Measurements from ENCODE around the gene ZNF234. TPM values are rescaled to one million over a fixed set of nuclear protein-coding genes. Genes with fewer than 3 reads are reported as not detected.

The ZNF234 gene
- total RNA-seq (2021; ENCODE audit: unreplicated experiment) (3.4 TPM), Bru-seq, nascent RNA (percentile 46 among the genes with signal in this experiment), BruChase-seq, experiment 1, labeled RNA remaining after a 6-hour chase (percentile 43 among the genes with signal in this experiment), BruChase-seq, experiment 2, labeled RNA remaining after a 2-hour chase (percentile 53 among the genes with signal in this experiment)
- 0.80 and 1.9 TPM in 2 replicates for polyA plus RNA-seq (2012)
- long read RNA-seq, partial matches to known transcripts = 1 of 3 reads
- long read RNA-seq, other reads (novel, unspliced or antisense) = 1 of 3 reads

DNA sequence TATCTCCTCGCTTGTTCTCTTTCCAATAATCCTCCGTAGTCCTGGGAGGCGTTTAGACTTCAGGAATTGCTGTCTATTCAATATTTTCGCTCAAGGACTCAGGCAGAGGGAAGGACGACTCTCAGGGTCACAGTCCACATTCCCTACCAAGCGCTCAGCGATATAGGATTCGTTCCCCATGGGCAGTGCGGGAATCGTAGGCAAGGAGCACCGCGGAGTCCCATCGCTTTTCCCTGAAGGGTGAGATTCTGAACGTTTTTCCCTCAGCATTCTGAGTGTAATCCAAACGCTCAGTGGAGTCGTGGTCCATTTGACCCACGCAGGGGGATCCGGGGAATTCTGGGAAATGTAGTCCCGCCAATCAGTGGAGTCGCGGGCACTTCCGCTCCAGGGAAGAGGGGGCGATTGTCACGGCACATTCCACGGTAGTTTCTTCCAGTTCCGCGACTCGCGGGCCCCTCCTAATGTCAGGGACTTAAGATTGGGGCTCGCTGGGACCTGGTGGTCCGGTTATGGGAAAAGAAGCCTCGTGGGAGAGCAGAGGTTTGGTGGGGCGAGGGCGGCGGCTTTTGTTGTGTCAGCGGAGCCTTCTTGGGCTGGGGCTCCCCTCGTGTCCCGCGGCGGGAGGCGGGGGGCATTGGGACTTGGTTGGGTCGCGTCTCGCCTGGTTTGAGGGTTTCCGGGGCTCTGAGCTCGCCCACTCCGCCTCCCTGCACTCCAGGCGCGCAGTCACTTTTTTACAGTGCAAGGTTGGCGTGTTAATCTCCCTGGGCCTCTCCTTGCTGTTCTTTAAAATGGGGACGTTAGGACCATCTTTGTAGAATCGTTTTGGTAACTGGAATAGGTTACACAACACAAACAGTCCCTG lies at the start of gene ZNF234:
Gene ZNF234, plus strand, starts transcription at position 364 of the 868 bp plus-strand sequence. CDS start 3,079 bp downstream, outside the sequence.
- Histone ChIP-seq H4K20me1 (ENCODE audit: insufficient read depth) (no peaks in the 10 kb centered on the region), H3K4me3 (replicated peaks in 1 of 2; ENCODE audit: low read depth in 1 of 2, low read length in 2 of 2) (peak within 1 kb of the TSS; percentile 57 to 62), H3K4me1 (ENCODE audit: control insufficient read depth in 1 of 2, insufficient read depth in 2 of 2, low read length in 2 of 2) (peaks cover 0 to 9% of the 10 kb centered on the region in 2 experiments; a peak in 1 of 4 replicates), H3K9me2 (ENCODE audit: insufficient read depth) (no peaks in the 10 kb centered on the region), H3K9me3 (ENCODE audit: control insufficient read depth in 1 of 2, insufficient read depth in 1 of 2, low read depth in 1 of 2, low read length in 2 of 2) (no peaks in the 10 kb centered on the region), H3K36me3 (ENCODE audit: control insufficient read depth in 1 of 2, insufficient read depth in 2 of 2, low read length in 2 of 2) (no peaks in the 10 kb centered on the region; a peak in 1 of 4 replicates), H3K9ac (ENCODE audit: low read length) (peak within 1 kb of the TSS; percentile 52), H2AFZ (ENCODE audit: low read depth, low read length, poor library complexity, severe bottlenecking) (no peak within 1 kb of the TSS), H3K4me2 (ENCODE audit: low read length) (peak within 1 kb of the TSS; percentile 75), H3K27ac (ENCODE audit: low read depth, low read length) (peak within 1 kb of the TSS; percentile 33; the same call in 1 of the 2 replicates), H3K27me3 (ENCODE audit: insufficient read depth, low read length) (no peaks in the 10 kb centered on the region), H3K79me2 (ENCODE audit: insufficient read depth, low read length) (no peaks in the 10 kb centered on the region)
- RAD21 ChIA-PET (ENCODE audit: low non-redundant PET in 1 of 2, low total read pairs in 2 of 2, uncharacterized antibody in 2 of 2, unreplicated experiment in 2 of 2) = no interaction called here
- peak; percentile 33 for DNase-seq (ENCODE audit: low read depth, low spot score)
- TF ChIP-seq CEBPB (IDR thresholded peaks at IDR 0.05; ENCODE audit: low read depth) (no peak), POLR2AphosphoS5 (IDR thresholded peaks at IDR 0.05; ENCODE audit: low read depth, low read length) (peak; percentile 58), YY1 (IDR thresholded peaks at IDR 0.05; ENCODE audit: extremely low read depth, insufficient replicate concordance, low read depth, low read length) (no peak), POLR2A (IDR thresholded peaks at IDR 0.05; ENCODE audit: borderline replicate concordance, extremely low read depth, insufficient read depth, insufficient read length) (no peak), RAD21 (IDR thresholded peaks at IDR 0.05; ENCODE audit: low read depth) (no peak), ELF1 (IDR thresholded peaks at IDR 0.05; ENCODE audit: borderline replicate concordance, low read depth) (peak; percentile 64), EGR1 (IDR thresholded peaks at IDR 0.05; ENCODE audit: low read depth) (peak; percentile 82)
- TF ChIP-seq, protein P1, sequence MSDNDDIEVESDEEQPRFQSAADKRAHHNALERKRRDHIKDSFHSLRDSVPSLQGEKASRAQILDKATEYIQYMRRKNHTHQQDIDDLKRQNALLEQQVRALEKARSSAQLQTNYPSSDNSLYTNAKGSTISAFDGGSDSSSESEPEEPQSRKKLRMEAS (IDR thresholded peaks at IDR 0.05) = peak; percentile 50
- TF ChIP-seq, protein P2, sequence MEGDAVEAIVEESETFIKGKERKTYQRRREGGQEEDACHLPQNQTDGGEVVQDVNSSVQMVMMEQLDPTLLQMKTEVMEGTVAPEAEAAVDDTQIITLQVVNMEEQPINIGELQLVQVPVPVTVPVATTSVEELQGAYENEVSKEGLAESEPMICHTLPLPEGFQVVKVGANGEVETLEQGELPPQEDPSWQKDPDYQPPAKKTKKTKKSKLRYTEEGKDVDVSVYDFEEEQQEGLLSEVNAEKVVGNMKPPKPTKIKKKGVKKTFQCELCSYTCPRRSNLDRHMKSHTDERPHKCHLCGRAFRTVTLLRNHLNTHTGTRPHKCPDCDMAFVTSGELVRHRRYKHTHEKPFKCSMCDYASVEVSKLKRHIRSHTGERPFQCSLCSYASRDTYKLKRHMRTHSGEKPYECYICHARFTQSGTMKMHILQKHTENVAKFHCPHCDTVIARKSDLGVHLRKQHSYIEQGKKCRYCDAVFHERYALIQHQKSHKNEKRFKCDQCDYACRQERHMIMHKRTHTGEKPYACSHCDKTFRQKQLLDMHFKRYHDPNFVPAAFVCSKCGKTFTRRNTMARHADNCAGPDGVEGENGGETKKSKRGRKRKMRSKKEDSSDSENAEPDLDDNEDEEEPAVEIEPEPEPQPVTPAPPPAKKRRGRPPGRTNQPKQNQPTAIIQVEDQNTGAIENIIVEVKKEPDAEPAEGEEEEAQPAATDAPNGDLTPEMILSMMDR (IDR thresholded peaks at IDR 0.05 in 2 of 3, conservative IDR thresholded peaks at IDR 0.05 in 1 of 3; ENCODE audit: borderline replicate concordance in 1 of 3, insufficient read depth in 1 of 3, low read depth in 2 of 3, low read length in 2 of 3) = no peak
- TF ChIP-seq, protein P3, sequence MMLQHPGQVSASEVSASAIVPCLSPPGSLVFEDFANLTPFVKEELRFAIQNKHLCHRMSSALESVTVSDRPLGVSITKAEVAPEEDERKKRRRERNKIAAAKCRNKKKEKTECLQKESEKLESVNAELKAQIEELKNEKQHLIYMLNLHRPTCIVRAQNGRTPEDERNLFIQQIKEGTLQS (IDR thresholded peaks at IDR 0.05) = no peak
- POLR2A ChIA-PET = no interaction called here
- BruUV-seq (replicated peaks) = TSS peak; percentile 60
- CTCF ChIA-PET = no interaction called here
- intact Hi-C loops (cut with micrococcal nuclease) = no loop called here
- ATAC-seq = peak; percentile 94

All from HCT116 (cell line).